NCI-H2171 treated with DMSO at 0.1 percent for 48 hours (cell line): ENCODE measurements around the gene EDC3.

Experiments
- DNase-seq: peaks from one replicate; lab custom pipeline; 2025; lab: John Stamatoyannopoulos, UW

The EDC3 gene

DNA sequence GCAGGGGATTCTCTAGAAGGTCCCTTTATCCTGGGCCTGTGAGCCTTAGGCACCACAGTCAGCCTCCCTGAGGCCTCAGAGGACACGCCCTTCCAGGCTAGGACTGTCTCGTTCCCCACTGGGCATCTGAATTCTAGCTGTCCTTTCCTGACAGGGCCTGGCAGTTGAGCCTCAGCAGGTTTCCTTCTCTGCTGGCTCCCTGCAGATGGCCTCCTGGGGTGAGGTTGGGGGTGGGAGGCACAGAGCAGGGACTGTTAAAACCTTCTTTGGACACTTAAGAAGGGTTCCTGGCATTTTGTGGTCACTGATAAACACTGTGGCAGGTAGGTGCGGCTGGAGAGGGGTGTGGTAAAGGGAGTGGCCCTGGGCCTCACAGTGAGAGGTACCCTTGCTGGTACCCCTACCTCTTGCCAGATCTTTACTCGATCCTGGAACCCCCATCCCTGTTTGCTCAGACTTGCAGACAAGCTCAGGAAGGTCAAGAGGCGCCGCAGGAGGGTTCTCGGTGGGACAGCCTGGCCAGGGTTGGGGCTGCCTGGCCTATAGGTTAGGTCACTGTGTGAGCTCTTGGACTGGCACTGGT lies 71.7 kb downstream of the EDC3 start:
- DNase-seq = no peak

DNA sequence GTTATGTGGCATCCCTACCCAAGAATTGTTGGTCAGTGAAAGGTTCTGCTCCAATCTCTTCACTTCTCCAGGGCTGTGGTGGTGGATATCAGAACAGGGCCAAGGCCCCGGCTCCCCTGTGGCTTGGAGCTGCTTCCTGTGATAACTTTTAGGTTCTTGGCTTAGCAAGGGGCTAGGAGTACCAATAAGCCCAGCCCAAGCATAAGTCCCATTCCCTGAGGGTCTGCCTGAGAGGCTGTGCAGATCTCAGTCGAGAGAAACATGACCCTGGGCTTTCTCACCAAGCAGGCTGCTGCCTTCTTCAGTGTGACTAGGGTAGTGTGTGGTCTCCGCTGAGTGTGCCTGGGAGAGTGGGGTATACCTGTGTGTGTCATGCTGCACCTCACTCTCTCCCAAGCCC lies 73.1 kb downstream of the EDC3 start:
- no peak for DNase-seq

DNA sequence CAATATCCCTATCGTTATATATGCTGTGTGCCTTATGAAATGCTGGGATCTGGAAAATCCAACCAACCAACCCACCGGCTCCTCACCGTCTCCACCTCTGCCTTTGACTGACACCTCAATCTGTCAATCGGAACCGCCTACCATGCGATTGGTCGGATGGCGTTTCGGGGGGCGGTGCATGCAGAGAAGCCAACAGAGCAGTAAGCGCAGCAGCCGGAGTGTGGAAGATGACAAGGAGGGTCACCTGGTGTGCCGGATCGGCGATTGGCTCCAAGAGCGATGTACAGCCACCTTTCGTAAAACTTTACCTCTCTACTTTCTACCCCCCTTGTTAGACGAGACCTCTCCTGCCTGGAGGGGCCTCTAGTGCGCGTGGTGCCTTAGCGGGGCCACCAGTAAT lies 73.9 kb downstream of the EDC3 start:
- DNase-seq = no peak

DNA sequence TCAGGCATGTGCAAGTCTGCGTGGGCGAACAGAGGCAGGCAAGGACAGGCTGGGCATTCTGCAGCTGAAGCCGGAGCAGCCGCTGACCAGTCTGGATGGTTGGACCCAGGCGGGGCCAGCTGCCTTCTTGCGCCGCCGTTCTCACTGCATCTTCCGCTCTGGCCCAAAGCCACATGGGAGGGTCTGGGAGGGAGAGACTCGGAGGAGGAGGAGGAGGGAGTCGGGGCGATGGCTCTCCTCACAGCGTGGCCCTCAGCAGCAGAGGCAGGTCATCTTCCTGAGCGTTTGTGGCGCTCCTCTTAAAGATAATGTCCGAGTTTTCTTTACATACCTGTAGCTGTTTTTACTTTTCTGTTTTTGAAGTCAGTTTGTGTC lies 74.3 kb downstream of the EDC3 start:
- no peak for DNase-seq

DNA sequence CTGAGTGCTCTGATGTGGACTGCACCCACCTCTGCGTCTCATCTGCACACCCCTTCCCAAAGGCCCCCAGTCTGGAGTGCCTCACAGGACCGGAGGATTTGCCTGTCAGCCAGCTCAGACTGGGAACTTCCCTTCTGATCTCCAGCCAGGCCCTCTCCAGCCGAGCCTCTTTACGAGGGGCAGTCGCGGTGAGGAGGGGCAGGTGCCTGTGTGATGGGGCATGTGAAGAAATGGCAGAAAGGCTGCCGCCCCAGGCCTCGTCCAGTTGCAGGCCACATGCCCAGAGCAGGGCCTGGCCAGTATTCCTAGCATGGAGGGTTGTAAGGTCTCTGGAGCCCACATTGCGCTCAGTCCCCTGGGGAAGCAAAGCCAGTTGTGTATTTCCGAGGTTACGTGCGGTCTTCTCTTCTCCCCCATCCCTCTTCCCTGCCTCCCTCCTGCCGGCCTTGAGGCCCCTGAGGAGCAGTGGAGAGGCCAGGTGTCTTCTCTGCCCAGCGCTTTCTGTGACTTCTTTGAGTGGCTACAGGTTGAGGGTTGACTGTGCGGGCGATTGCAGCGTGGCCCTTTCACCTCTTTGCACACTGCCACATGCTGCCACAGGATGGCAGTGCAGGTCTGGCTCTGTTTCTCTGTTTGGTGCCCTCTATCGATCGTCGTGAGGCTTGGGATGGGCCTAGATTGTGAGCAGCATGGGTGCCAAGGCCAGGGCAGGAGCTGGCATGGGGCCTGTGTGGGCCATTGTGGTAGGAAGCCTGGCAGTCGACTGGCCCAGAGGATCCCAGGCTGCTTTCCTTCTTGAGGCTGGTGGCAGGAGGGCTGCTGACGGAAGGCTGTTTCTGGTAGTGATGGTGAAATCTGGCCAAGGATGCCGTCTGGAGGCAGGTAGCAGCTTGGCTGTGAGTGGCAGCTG lies 74.9 kb downstream of the EDC3 start:
- peak; percentile 79 for DNase-seq

DNA sequence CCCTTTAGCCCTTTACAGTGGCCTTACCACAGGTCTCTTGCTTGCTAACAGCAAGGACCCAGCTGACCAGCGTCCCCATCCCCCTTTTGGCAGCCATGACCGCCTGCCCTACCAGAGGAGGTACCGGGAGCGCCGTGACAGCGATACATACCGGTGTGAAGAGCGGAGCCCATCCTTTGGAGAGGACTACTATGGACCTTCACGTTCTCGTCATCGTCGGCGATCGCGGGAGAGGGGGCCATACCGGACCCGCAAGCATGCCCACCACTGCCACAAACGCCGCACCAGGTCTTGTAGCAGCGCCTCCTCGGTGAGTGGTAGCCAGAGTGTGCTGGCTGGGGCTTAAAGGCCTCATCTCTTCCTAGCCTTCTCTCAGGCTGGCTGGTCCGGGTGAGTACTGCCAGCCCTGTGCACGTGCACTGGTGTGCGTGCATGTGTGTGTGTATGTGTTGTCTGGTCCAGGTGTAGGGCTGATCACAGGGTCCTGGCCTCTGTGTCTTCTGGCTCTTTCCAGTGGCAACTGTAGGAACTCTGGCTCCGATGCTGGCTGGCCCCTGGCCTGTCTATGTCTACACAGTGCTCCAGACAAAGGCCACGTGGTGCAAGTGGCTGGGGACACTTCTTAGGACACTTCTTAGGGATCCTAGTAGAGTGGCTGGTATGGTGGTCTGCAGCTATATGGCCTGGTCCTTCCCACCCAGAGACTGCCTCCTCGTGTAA lies 75.7 kb downstream of the EDC3 start:
- DNase-seq = no peak

DNA sequence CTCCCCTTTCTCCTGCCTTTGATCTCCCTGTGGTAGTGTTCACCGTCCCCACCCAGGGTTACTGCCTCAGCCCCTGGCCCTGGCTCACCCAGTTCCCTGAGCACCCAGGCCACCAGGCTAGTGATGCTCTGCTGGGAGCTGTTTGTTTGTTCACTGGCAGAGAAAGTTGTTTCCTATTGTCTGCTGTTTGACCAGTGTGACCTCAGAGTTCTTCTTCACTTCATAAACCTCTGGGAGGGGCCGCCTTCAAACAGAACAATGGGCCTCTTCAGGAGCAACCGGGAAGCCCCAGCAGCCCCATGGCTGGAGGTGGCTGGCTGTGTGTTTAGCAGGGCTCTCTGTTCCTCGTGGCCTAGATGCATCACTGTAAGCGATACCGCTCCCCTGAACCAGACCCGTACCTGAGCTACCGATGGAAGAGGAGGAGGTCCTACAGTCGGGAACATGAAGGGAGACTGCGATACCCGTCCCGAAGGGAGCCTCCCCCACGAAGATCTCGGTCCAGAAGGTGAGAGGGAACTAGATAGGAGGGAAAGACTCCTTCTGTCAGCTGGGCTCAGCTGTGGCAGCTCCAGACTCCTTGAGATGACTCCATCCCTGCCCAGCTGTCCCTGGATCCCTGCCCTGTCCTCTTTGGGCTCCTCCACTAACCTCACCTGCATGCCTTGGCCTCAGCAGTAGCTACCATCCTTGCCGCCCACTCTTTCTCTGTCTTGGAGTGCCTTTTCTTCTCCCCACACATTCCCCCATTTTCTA lies 76.8 kb downstream of the EDC3 start:
- DNase-seq = no peak

DNA sequence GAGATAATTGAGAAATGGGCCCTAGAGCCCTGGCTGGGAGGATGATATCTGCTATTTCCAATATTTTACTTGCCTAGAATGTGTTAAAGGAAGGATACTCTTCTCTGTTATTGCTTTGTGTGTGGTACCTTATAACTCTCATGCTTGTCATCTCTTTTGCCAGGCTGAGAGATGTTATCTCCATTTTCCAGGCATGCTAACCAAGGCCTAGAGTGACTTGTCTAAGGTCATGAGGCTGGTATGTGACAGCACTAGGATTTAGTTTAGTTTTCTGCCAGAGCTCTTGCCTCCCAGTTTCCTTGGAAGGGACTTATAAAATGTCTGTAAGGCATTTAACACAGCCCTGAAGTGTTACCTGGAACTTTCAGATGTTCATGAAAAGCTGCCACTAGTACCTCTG lies 78.8 kb downstream of the EDC3 start:
- DNase-seq = no peak

DNA sequence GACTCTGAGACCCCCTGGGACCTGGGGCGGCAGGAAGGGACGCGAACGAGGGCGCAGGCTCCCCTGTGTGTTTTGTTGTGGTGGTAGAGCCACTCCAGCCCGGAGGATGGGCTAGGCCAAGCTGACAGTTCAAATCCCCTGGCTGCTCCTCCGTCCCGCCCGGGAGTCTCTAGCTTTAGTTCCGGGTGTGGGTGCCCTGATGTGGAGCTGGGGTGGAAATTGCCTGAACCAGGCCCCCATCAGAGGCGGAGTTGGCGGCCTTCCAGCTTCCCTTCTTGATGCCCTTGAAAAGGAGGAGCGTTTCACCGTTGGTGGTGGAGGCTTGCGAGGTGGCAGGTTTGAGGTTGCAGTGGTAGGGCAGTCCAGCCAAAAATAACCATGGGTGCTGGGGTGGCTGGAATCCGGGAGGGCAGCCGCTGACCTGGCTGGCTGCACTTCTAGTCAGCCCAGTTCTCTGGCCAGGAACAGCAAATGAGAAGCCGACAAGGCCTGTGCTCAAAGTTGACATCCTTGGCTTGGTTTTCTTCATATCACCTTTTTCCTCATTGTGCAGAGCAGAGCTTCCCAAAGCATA lies 79.4 kb downstream of the EDC3 start:
- peak; percentile 31 for DNase-seq

DNA sequence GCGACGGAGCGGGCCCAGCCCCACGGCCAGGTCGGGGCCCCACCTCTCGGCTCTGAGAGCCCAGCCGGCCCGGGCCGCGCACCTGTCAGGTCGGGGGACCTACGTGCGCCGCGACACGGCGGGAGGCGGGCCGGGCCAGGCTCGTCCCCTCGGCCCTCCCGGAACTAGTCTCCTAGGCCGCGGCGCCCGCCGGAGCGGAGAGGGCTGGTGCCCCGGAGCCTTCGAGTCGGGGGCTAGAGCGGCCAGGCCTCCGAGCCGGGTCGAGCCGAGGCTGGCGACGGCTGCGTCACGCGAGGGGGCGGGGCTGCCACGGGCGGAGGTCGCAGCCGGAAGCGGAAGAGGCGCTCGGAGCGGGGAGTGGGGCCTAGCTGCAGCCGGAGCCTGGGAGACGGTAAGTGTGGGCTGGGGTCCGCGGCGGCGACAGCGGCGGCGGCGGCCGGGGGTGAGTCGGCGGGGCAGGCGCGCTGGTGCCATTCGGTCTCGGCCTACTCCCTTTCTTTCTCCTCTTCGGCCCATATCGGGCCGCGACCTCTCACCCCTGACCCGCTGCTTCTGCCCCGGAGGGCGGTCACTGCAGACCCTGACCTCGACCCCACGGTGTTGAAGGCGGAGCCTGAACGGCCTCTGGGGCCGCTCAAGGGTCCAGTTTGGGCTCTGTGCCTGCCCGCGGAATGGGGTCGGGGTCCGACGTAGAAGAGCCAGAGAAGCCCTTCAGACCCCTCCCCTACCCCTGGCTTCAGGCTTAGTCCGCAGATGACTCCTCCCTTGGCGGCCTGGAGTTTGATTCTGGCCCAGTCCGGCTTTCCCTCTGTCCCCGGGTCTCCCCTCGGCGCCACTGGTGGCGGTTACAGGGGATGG lies 80.1 kb downstream of the EDC3 start, which contains the start of gene CLK3:
Gene CLK3, plus strand, starts transcription at position 329 of the 858 bp plus-strand sequence. CDS start 3,361 bp downstream, outside the sequence.
- DNase-seq = peak; percentile 95

DNA sequence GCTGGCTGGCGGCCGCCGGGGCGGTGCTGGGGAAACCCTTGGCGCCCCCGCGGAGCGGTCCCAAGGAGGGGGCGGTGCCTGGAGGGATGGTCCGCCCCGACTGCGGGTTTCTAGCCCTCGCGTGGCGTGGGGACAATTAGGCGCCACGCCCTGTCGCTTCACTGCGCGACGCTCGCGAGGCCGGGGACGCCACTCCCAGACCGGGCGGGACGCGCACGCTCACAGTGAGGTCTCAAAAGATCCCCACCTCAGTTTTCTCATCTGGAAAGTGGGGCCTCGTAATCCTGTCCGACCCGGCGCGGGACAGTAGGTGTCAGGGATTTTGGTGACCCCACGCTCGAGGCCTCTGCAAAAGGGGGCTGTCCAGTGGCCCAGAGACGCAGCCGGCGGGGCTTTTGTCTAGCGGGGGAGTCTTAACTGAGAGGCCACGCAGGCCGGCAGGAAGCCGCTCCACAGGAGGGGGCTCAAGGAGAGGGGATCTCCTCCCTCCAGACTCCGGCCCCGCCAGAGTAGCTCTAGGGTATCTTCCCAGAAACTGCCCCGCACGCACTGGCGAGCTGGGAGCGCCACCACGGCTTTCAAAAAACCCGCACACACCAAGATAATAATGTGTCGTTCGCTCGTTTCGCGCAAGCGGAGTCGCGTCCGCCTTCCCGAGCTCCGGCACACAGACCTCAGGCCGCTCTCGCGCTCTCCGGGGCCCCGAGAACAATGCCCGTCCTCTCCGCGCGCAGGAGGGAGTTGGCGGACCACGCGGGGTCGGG lies 80.9 kb downstream of the EDC3 start:
- peak; percentile 64 for DNase-seq

DNA sequence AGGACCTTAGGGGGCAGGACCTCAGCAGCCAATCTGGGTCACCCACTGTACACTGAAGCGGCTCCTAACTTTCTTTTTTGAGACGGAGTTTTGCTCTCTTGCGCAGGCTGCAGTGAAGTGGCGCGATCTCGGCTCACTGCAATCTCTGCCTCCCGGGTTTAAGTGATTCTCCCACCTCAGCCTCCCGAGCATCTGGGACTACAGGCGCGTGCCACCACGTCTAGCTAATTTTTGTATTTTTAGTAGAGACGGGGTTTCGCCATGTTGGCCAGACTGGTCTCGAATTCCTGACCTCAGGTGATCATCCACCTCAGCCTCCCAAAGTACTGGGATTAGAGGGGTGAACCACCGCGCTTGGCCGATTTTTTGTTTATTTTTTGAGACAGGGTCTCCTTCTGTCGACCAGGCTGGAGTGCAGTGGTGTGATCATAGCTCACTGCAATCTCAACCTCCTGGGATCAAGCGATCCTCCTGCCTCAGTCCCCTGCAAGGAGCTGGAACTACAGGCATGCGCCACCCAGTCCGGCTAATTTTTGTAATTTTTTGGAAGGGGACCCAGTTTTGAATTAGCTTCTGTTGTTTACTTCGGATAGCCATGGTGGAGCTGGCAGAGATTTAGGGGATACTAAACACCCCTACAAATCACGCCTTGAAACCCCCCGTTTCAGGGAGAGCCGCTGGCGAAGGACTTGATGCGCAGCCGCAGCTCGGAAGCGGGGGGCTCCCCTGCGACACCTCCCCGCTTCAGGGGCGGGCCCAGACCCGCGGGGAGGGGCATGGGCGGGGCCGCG lies 81.7 kb downstream of the EDC3 start:
- peak; percentile 52 for DNase-seq

DNA sequence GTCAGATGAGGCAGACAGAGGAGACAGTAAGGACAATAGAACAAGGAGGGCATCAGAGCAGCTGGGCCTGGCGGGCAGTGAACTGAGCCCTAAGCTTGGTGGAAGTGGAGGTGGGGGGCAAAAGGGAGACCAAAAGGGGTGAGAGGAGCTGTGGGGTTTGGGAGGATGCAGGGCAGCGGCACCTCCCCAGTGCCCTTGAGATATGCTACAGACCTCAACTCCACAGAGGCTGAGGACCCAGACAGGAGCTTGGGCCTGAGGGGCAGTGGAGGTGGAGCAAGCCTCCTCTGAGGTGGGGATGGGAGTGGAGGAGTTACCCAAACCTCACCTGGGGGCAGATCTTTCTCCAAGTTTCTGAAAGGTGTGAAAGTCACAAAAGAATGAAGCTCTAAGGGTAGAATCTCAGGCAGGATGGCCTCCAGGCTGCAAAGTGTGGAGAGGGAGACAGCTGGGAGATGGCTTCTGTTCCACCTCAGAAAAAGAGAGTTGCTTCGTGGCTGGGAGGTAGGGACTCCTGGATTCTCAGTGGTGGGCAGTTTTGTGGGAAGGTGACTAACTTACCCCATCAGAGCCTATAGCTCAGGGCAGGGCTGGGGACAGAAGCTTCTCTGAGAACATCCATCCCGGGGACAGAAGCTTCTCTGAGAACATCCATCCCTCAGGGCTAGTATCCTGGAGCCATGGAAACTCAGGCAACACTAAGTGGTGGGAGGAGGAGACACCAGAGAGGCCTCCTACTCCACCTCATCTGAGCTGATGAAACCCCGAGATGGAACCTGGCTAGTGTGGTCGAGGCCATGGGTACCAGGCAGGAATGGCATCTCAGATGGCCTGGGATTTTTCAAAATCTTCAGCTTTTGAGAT lies 82.5 kb downstream of the EDC3 start:
- DNase-seq = no peak

DNA sequence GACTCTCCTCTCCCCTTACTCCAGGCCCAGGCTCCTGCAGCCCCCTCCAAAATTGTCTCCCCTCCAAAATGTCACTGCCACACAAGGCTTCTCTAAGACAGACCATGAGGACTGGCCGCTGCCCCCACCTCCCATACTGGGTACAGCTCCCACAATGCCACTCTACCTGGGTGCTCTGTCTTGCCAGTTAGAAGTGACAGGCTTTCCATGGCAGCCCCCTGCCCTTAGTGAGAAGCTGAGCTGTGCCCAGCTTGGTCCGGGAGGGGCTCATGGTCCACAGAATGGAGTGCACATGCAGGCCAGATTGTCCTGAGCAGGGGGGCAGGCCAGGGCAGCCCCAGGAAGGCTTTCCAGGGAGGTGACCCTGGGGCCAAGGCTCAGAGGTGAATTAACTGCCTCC lies 83.1 kb downstream of the EDC3 start:
- no peak for DNase-seq

DNA sequence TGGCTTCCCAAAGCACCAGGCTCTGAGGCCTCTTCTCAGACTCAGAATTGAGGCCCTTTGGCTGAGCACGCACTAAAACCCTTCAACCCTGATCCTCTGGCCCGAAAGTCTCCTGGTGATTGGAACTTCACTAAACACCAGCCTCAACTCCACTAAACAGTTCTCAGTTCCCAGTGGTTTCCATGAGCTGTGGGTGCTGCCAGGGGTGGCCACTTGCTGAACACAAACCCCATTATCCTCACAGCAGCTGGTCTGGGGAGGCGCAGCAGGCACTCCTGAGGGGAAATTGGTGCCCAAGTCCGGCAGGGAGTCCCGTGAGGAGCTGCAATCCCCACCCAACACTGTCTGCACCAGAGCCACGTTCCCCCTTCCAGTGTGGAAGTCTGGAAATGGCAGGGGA lies 84.0 kb downstream of the EDC3 start:
- no peak for DNase-seq

DNA sequence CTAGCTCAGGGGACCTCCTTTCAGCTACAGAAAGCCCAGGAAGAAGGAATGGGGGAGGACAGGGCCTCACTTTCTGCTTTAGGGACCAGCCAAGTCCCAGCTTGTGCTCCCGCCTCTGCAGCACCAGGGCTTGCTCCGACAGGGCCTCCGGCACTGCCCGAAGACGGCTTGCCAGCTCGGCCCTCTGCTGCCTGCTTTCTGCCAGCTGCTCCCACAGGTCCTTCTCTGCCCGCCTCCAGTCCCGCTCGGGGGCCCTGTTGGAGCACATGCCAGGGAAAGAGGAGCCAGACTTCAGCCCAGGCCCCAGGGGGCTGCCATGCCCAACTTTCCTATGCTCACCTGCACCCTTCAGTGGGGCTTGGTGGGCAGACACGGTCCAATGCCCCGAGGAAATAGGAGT lies 84.5 kb downstream of the EDC3 start:
- DNase-seq = peak; percentile 62

DNA sequence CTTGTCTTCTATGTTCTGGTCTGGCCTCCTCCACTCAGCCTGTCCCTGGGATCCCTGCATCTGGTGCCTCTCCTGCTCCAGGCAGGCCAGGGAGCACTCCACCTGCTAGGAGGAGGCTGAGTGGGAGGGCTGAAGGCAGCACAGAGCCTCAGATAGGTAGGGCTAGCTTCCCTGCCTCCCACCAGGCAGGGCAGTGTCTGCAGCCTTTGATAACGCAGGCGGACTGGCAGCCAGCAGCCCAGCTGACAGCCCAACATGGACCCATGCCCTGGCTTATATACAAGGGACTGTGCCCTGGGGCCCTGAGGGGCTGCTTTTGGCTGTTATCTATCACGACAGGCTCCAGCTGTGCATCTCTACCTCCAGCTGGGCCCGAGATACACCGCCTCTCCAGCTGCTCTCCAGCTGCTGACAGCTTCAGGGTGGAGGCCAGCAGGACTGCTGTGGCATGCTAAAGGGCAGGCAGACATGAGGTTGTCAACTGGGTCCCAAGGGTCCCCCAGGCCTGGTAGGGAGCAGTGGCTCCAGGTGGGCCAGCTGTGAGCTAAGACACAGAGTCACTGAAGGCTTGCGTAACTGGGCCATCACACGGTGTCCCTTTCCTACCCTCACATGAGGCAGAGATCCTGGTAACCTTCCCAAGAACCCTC lies 85.4 kb downstream of the EDC3 start:
- peak; percentile 55 for DNase-seq

DNA sequence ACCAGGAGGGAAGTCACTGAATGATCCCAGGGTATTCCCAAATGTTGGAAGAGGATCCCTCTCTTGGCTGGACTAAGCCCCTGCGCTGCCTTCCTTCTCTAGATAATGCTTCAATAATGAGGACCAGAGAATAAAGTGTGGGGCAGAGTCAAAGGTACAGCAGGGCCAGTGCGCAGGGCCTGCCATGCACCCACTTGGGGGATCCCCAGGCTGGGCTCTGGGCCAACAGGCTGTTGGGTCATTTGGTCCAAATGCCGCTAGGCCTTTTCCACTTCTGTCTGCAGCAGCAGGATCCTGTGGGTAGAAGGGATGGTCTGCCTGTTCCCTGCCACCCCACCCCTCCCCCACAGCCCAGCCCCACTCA lies 85.9 kb downstream of the EDC3 start:
- DNase-seq = no peak
